K562 (cell line): ENCODE data around the gene RNASEH1. TPM values are rescaled to one million over a fixed set of nuclear protein-coding genes. Genes with fewer than 3 reads are reported as not detected.

ENCODE experiments used
- ATAC-seq: fragments of 200-7000 bp; cut with Tn5 transposase; 3 replicates; pipeline ENCODE4 v1.9.1; 2020; ENCODE audit warnings: moderate library complexity
- BruUV-seq: library from RNA; stranded (reverse); fragments of 400-500 nt; replicated peaks from 2 replicates; lab custom pipeline; 2021; lab: Mats Ljungman, UMichigan
- CTCF ChIA-PET: fragments of 300-600 bp; formaldehyde crosslinking; extraction: SDS; loops from one replicate; lab custom pipeline; 2021; ENCODE audit warnings: low intra/inter-chr PET ratio; lab: Yijun Ruan, JAX
- POLR2A ChIA-PET: fragments of 300-600, 350-650 bp; sonication (Branson Sonifier 250); formaldehyde crosslinking; extraction: SDS; loops from one replicate; lab custom pipeline; 2021; ENCODE audit warnings: antibody characterized with exemption, inconsistent platforms; lab: Yijun Ruan, JAX
- DNase-seq, 4 experiments: peaks; one replicate each; pipeline versions ENCODE4 v3.0.0 to v3.0.0-alpha.2; 2011 to 2018; ENCODE audit warnings: low spot score in 3 of 4, mixed read lengths in 3 of 4; ENCODE audit errors: extremely low read depth in 1 of 4
- FAIRE-seq: peaks from 2 replicates; lab custom pipeline; 2011; peaks lifted over from hg19 to GRCh38; lab: Jason Lieb, UNC
- H2AFZ ChIP-seq: 2 replicates; pipeline ENCODE4 v1.6.0; 2011; ENCODE audit warnings: low read depth, low read length, control low read depth, inconsistent platforms
- H3K27ac ChIP-seq: fragments of 200-600 bp; 3 replicates; pipeline ENCODE4 v1.8.0; 2011; ENCODE audit warnings: low read depth, mild to moderate bottlenecking, control low read depth, inconsistent platforms, low read length, moderate library complexity, mixed read lengths; ENCODE audit errors: extremely low read depth
- H3K27me3 ChIP-seq, 2 experiments: fragments of 300-600 bp in 1 of 2; 2 replicates in 1 of 2; 3 replicates in 1 of 2; pipeline versions ENCODE4 v1.6.0 to v1.8.0; 2011; ENCODE audit warnings: inconsistent platforms in 2 of 2, low read length in 2 of 2, mild to moderate bottlenecking in 1 of 2, mixed read lengths in 1 of 2, moderate library complexity in 1 of 2; ENCODE audit not compliant: control insufficient read depth in 2 of 2, insufficient read depth in 2 of 2
- H3K36me3 ChIP-seq: fragments of 300-600 bp; 3 replicates; pipeline ENCODE4 v1.8.0; 2011; ENCODE audit warnings: mild to moderate bottlenecking, low read length, inconsistent platforms; ENCODE audit not compliant: control insufficient read depth, insufficient read depth
- H3K4me1 ChIP-seq, 2 experiments: fragments of 200-600 bp in 1 of 2; replicated peaks in 1 of 2; 2 replicates in 1 of 2; 3 replicates in 1 of 2; pipeline versions ENCODE4 v1.5.1 to v1.8.0; 2011; ENCODE audit warnings: inconsistent platforms in 2 of 2, low read length in 2 of 2, mild to moderate bottlenecking in 1 of 2, mixed read lengths in 1 of 2, moderate library complexity in 1 of 2; ENCODE audit not compliant: control insufficient read depth in 2 of 2, insufficient read depth in 2 of 2
- H3K4me2 ChIP-seq: 2 replicates; pipeline ENCODE4 v1.6.1; 2011; ENCODE audit warnings: low read length, control low read depth, inconsistent platforms, mixed read lengths; ENCODE audit not compliant: insufficient read depth
- H3K4me3 ChIP-seq: fragments of 200-600 bp; sonication (generic), shearing (Covaris generic); 2 replicates; pipeline ENCODE4 v1.5.1; 2016; ENCODE audit warnings: control low read depth, inconsistent platforms
- H3K79me2 ChIP-seq: fragments of 200-600 bp; 3 replicates; pipeline ENCODE4 v1.8.0; 2011; ENCODE audit warnings: low read length, inconsistent platforms; ENCODE audit not compliant: control insufficient read depth, insufficient read depth
- H3K9ac ChIP-seq, 2 experiments: 2 replicates each; pipeline versions ENCODE4 v1.6.0 to v1.6.1; 2011; ENCODE audit warnings: low read depth in 2 of 2, low read length in 2 of 2, control low read depth in 1 of 2, inconsistent platforms in 1 of 2, mild to moderate bottlenecking in 1 of 2, mixed read lengths in 1 of 2; ENCODE audit not compliant: insufficient read depth in 1 of 2
- H3K9me1 ChIP-seq: one replicate; pipeline ENCODE4 v1.6.0; 2011; ENCODE audit warnings: inconsistent platforms, mild to moderate bottlenecking, low read length, moderate library complexity; ENCODE audit not compliant: control insufficient read depth, insufficient read depth
- H3K9me3 ChIP-seq: replicated peaks from 2 replicates; pipeline ENCODE4 v1.5.1; 2011; ENCODE audit warnings: low read depth, low read length, inconsistent platforms; ENCODE audit not compliant: control insufficient read depth, insufficient read depth
- H4K20me1 ChIP-seq: replicated peaks from 2 replicates; pipeline ENCODE4 v1.6.1; 2011; ENCODE audit warnings: low read length, inconsistent platforms, mixed read lengths; ENCODE audit not compliant: control insufficient read depth, insufficient read depth
- MAX ChIP-seq: sonication (generic); formaldehyde crosslinking; IDR thresholded peaks from 2 replicates; pipeline ENCODE4 v1.9.0; 2022; ENCODE audit warnings: mild to moderate bottlenecking, missing genetic modification reagents
- NFIC ChIP-seq: fragments of 450-650 bp; IDR thresholded peaks from 2 replicates; pipeline ENCODE4 v1.6.1; 2017; ENCODE audit warnings: mild to moderate bottlenecking, inconsistent platforms
- WHSC1 ChIP-seq: IDR thresholded peaks from one replicate; pipeline ENCODE4 v1.6.1; 2012; ENCODE audit warnings: low read length, control low read depth, inconsistent platforms
- ZBTB7A ChIP-seq: IDR thresholded peaks from 2 replicates; pipeline ENCODE4 v1.6.1; 2011; ENCODE audit warnings: low read depth, mild to moderate bottlenecking, low read length, moderate library complexity, borderline replicate concordance; ENCODE audit not compliant: control insufficient read depth
- ZNF583 ChIP-seq: fragments of 250-450 bp; sonication (Bioruptor Pico); IDR thresholded peaks from 2 replicates; pipeline ENCODE4 v1.4.0; 2020
- WGBS: fragments of 100-300 bp; shearing (Covaris generic); methylation state at CpG from one replicate; pipeline ENCODE4 v1.1.6; 2016; ENCODE audit warnings: low coverage, mixed read lengths; ENCODE audit not compliant: insufficient coverage; ENCODE audit errors: missing lambda C conversion rate; 5-methylcytosine and 5-hydroxymethylcytosine counted together
- in situ Hi-C: fragments of 300-500 bp; cut with MboI; formaldehyde crosslinking; loops from 4 replicates; pipeline ENCODE4 v1.15.0; 2018; ENCODE audit warnings: inconsistent platforms, mixed read lengths
- intact Hi-C: fragments of 100-400 bp; cut with micrococcal nuclease; formaldehyde crosslinking; loops from 2 replicates; pipeline ENCODE4 v1.14.2; 2022
- polyA plus RNA-seq, 8 experiments: library from polyadenylated mRNA; depleted of rRNA in 4 of 8; stranded (reverse) in 5 of 8; unstranded in 3 of 8; fragments of >200 nt; fragmentation: Nextera tagmentation in 2 of 8; fragmentation: Illumina TruSeq in 1 of 8; extraction: Ambion mirVana in 2 of 8; extraction: Trizol in 1 of 8; gene quantifications; 2 replicates each; pipeline versions ENCODE4 v1.2.1 to v1.2.3, GENCODE V29; 2011 to 2014; ENCODE audit warnings: inconsistent platforms in 1 of 8, missing spikeins in 1 of 8
- total RNA-seq, 7 experiments: library from RNA; depleted of rRNA in 6 of 7; stranded (reverse); fragments of >200 nt in 6 of 7; fragmentation: Illumina TruSeq in 2 of 7; extraction: Trizol in 2 of 7; gene quantifications; 2 replicates each; pipeline versions ENCODE4 v1.2.1 to v1.2.3, GENCODE V29; 2011 to 2021; ENCODE audit warnings: low replicate concordance in 1 of 7

The RNASEH1 gene
- total and polyA plus RNA-seq, 9 of the 15 experiments (the other 6 are each of a cell fraction or from before 2014, with no cell fraction given) = 25.7 to 47.5 (median 42.8) TPM

GRCh38 chr2:3535467-3535793 lies 22.7 kb downstream of the RNASEH1 start:
- Histone ChIP-seq H3K9ac (peak overlapping the region; percentile 82 to 98; a peak in 3 of 4 replicates), H3K4me1 (peaks cover 9 to 18% of the 10 kb centered on the region in 2 experiments; a peak in 4 of 5 replicates), H3K36me3 (peaks cover 16% of the 10 kb centered on the region; the same call in 2 of the 3 replicates), H2AFZ (peak overlapping the region; percentile 92), H3K9me3 (peaks cover 6% of the 10 kb centered on the region; the same call in 1 of the 2 replicates), H3K27ac (peak overlapping the region; percentile 86), H3K27me3 (no peaks in the 10 kb centered on the region), H4K20me1 (no peaks in the 10 kb centered on the region), H3K4me3 (no peak overlapping the region), H3K4me2 (peak overlapping the region; percentile 81), H3K9me1 (no peaks in the 10 kb centered on the region), H3K79me2 (no peaks in the 10 kb centered on the region)
- no peak for FAIRE-seq
- CTCF ChIA-PET = no interaction called here
- no TSS peak for BruUV-seq
- DNase-seq = no peak
- TF ChIP-seq ZBTB7A (peak; percentile 20; the same call in 1 of the 2 replicates), NFIC (no peak)
- POLR2A ChIA-PET = interaction anchor here (0.6 to 2.3 kb wide), 2 partner anchors 12 to 122 kb away, joined by 4 to 8 read pairs; no protein-coding TSS in a partner anchor
- in situ Hi-C loops = no loop called here
- 75% methylated on average over 2 of the region's 5 CpGs for WGBS
- no peak; the same call in 2 of the 3 replicates for ATAC-seq
- intact Hi-C loops = loop anchor here (5.0 kb wide), 1 partner anchor 117 kb away; no protein-coding TSS in a partner anchor

- TF ChIP-seq MAX (CRISPR knock-in tag) (0 out of 2 replicates have a peak, but pooled peaks have one; percentile 1), ZNF583 (no peak), WHSC1 (no peak)
- TF ChIP-seq, all 486 proteins: peak for 1
- H3K27me3 ChIP-seq = no peaks in the 10 kb centered on the region
- no peaks in the 10 kb centered on the region for H3K79me2 ChIP-seq
- intact Hi-C loops = no loop called here
- BruUV-seq = no TSS peak
- peaks cover 9 to 18% of the 10 kb centered on the region in 2 experiments; a peak in 4 of 5 replicates for H3K4me1 ChIP-seq
- H3K36me3 ChIP-seq = peaks cover 9% of the 10 kb centered on the region; the same call in 2 of the 3 replicates
- DNase-seq = no peak
- H3K9ac ChIP-seq = no peak overlapping the region
- peaks cover 6% of the 10 kb centered on the region; the same call in 1 of the 2 replicates for H3K9me3 ChIP-seq
- no peak for FAIRE-seq
- ATAC-seq = no peak
- no peak overlapping the region for H3K4me3 ChIP-seq
- ChIA-PET POLR2A (interaction anchor here (0.6 to 2.3 kb wide), 3 partner anchors 11 to 40 kb away, joined by 3 to 8 read pairs (median 4); no protein-coding TSS in a partner anchor), CTCF (no interaction called here)
- H2AFZ ChIP-seq = no peak overlapping the region
- in situ Hi-C loops = no loop called here
- no peaks in the 10 kb centered on the region for H4K20me1 ChIP-seq
- H3K27ac ChIP-seq = no peak overlapping the region
- no peak overlapping the region for H3K4me2 ChIP-seq
- 94% methylated on average over 18 of the region's 24 CpGs for WGBS
- H3K9me1 ChIP-seq = no peaks in the 10 kb centered on the region
Observed at GRCh38 chr2:3534251-3534814, 23.8 kb downstream of the RNASEH1 start.
